ENCODE results near the gene STRN.
"Not testable (repeated sequence)": the region's sequence is repeated elsewhere in the genome, so short reads cannot be mapped to it uniquely, and the experiment has no call there.

STRN gene

GRCh38 chr2:37000318-37000717 lies 34.0 kb upstream of the STRN start:
- Mint-ChIP-seq H3K4me3 (no peak overlapping the region), H3K36me3 (ENCODE audit: low read depth) (peaks cover 65% of the 10 kb centered on the region), H3K9me3 (no peaks in the 10 kb centered on the region), H3K27me3 (ENCODE audit: low read depth) (peaks cover 3% of the 10 kb centered on the region), H3K4me1 (no peaks in the 10 kb centered on the region), H3K27ac (no peak overlapping the region)
- no peak for TF ChIP-seq CTCF (IDR thresholded peaks at IDR 0.05; ENCODE audit: unreplicated experiment in 3 of 3)

GRCh38 chr2:36999416-36999815 lies 33.1 kb upstream of the STRN start:
- H3K4me3 Mint-ChIP-seq; H3K4me1 Mint-ChIP-seq; H3K27me3 Mint-ChIP-seq (ENCODE audit: low read depth); H3K9me3 Mint-ChIP-seq; H3K27ac Mint-ChIP-seq: not testable (repeated sequence)
- H3K36me3 Mint-ChIP-seq (ENCODE audit: low read depth), result peaks cover 56% of the 10 kb centered on the region

- Mint-ChIP-seq H3K27ac (no peak overlapping the region), H3K9me3 (no peaks in the 10 kb centered on the region), H3K36me3 (ENCODE audit: low read depth) (peaks cover 46% of the 10 kb centered on the region), H3K4me3 (no peak overlapping the region), H3K4me1 (no peaks in the 10 kb centered on the region), H3K27me3 (ENCODE audit: low read depth) (no peaks in the 10 kb centered on the region)
- no peak for TF ChIP-seq CTCF (IDR thresholded peaks at IDR 0.05; ENCODE audit: unreplicated experiment in 3 of 3)
These were observed 27.7 kb upstream of the STRN start for GRCh38 chr2:36993841-36994620.

- TF ChIP-seq CTCF (IDR thresholded peaks at IDR 0.05; ENCODE audit: unreplicated experiment in 3 of 3), result no peak
- H3K36me3 Mint-ChIP-seq (ENCODE audit: low read depth), result peaks cover 22% of the 10 kb centered on the region
- H3K27ac Mint-ChIP-seq, result no peak overlapping the region
- H3K4me1 Mint-ChIP-seq, result no peaks in the 10 kb centered on the region
- H3K27me3 Mint-ChIP-seq (ENCODE audit: low read depth), result no peaks in the 10 kb centered on the region
- no peak overlapping the region for H3K4me3 Mint-ChIP-seq
- H3K9me3 Mint-ChIP-seq, result no peaks in the 10 kb centered on the region
These were observed 21.7 kb upstream of the STRN start for GRCh38 chr2:36988008-36988407.

- Mint-ChIP-seq H3K27ac (no peak overlapping the region), H3K9me3 (no peaks in the 10 kb centered on the region), H3K27me3 (ENCODE audit: low read depth) (no peaks in the 10 kb centered on the region), H3K4me3 (no peak overlapping the region), H3K36me3 (ENCODE audit: low read depth) (peaks cover 23% of the 10 kb centered on the region), H3K4me1 (no peaks in the 10 kb centered on the region)
- TF ChIP-seq CTCF (IDR thresholded peaks at IDR 0.05; ENCODE audit: unreplicated experiment in 3 of 3), result no peak
These were observed 16.1 kb upstream of the STRN start for GRCh38 chr2:36982467-36982866.

GRCh38 chr2:36981911-36982310 lies 15.6 kb upstream of the STRN start:
- TF ChIP-seq CTCF (IDR thresholded peaks at IDR 0.05; ENCODE audit: unreplicated experiment in 3 of 3), result no peak
- H3K9me3 Mint-ChIP-seq, result no peaks in the 10 kb centered on the region
- H3K4me3 Mint-ChIP-seq, result no peak overlapping the region
- H3K27me3 Mint-ChIP-seq (ENCODE audit: low read depth), result no peaks in the 10 kb centered on the region
- no peak overlapping the region for H3K27ac Mint-ChIP-seq
- H3K36me3 Mint-ChIP-seq (ENCODE audit: low read depth), result peaks cover 23% of the 10 kb centered on the region
- no peaks in the 10 kb centered on the region for H3K4me1 Mint-ChIP-seq

- not testable (repeated sequence) for H3K27me3 Mint-ChIP-seq (ENCODE audit: low read depth); H3K9me3 Mint-ChIP-seq; H3K4me1 Mint-ChIP-seq; H3K27ac Mint-ChIP-seq; H3K4me3 Mint-ChIP-seq
- H3K36me3 Mint-ChIP-seq (ENCODE audit: low read depth), result peaks cover 17% of the 10 kb centered on the region
These were observed 12.7 kb upstream of the STRN start for GRCh38 chr2:36979007-36979406.
